Spleen (tissue), 11 donors: ENCODE results near the gene USP28. TPM values are rescaled to one million over a fixed set of nuclear protein-coding genes. Genes with fewer than 3 reads are reported as not detected.

Experiments
- DNase-seq: peaks from one replicate; pipeline ENCODE4 v3.0.0-alpha.2; 2020
- H3K27ac ChIP-seq, 8 donors: fragments of 200-600 bp; sonication (generic) in 7 of 8; 1 replicate in 4 of 8; 2 replicates in 4 of 8; pipeline versions ENCODE4 v1.5.0 to v1.8.0; 2016 to 2021; ENCODE audit warnings: inconsistent platforms in 4 of 8, mild to moderate bottlenecking in 4 of 8, moderate library complexity in 1 of 8
- H3K27me3 ChIP-seq, 7 donors: fragments of 200-600 bp; sonication (generic) in 6 of 7; replicated peaks in 1 of 7; 1 replicate in 4 of 7; 2 replicates in 3 of 7; pipeline versions ENCODE4 v1.5.0 to v1.8.0; 2016 to 2021; ENCODE audit warnings: inconsistent platforms in 3 of 7, mild to moderate bottlenecking in 1 of 7
- H3K36me3 ChIP-seq, 6 donors: fragments of 200-600 bp; sonication (generic) in 5 of 6; 1 replicate in 4 of 6; 2 replicates in 2 of 6; pipeline versions ENCODE4 v1.5.0 to v1.8.0; 2016 to 2021; ENCODE audit warnings: inconsistent platforms in 2 of 6
- H3K4me1 ChIP-seq, 6 donors: fragments of 200-600 bp; sonication (generic) in 5 of 6; 1 replicate in 3 of 6; 2 replicates in 3 of 6; pipeline versions ENCODE4 v1.5.0 to v1.8.0; 2016 to 2021; ENCODE audit warnings: inconsistent platforms in 3 of 6
- H3K4me3 ChIP-seq, 8 donors: fragments of 200-600 bp; sonication (generic) in 7 of 8; 1 replicate in 4 of 8; 2 replicates in 4 of 8; pipeline versions ENCODE4 v1.5.0 to v1.8.0; 2016 to 2021; ENCODE audit warnings: inconsistent platforms in 4 of 8, mild to moderate bottlenecking in 4 of 8, moderate library complexity in 2 of 8
- H3K9me3 ChIP-seq, 8 donors: fragments of 200-600 bp; sonication (generic) in 7 of 8; 1 replicate in 4 of 8; 2 replicates in 4 of 8; pipeline versions ENCODE4 v1.5.0 to v1.8.0; 2016 to 2021; ENCODE audit warnings: inconsistent platforms in 4 of 8
- CTCF ChIP-seq, 11 experiments: fragments of 200-600 bp in 7 of 11; fragments of 450-650 bp in 4 of 11; sonication (generic) in 4 of 11; IDR thresholded peaks in 8 of 11; conservative IDR thresholded peaks in 3 of 11; 1 replicate in 7 of 11; 2 replicates in 4 of 11; pipeline versions ENCODE4 v1.4.0 to v1.8.0; 2016 to 2021; ENCODE audit warnings: antibody characterized with exemption in 11 of 11, inconsistent platforms in 4 of 11, mild to moderate bottlenecking in 1 of 11
- POLR2A ChIP-seq, 3 donors: fragments of 450-650 bp; IDR thresholded peaks; one replicate each; pipeline ENCODE4 v1.5.1; 2017; ENCODE audit warnings: antibody characterized with exemption in 3 of 3, mild to moderate bottlenecking in 1 of 3
- POLR2AphosphoS5 ChIP-seq, 3 donors: sonication (generic); formaldehyde crosslinking; IDR thresholded peaks; one replicate each; pipeline ENCODE4 v1.5.1; 2017; ENCODE audit warnings: antibody characterized with exemption in 3 of 3
- WGBS, 5 donors: extraction: QIAGEN DNeasy Blood & Tissue Kit in 3 of 5; methylation state at CpG; one replicate each; pipeline versions ENCODE4 v1.1.5 to v1.1.7; 2013 to 2018; 5-methylcytosine and 5-hydroxymethylcytosine counted together
- intact Hi-C: fragments of 100-400 bp; cut with DNase I; formaldehyde crosslinking; loops from one replicate; pipeline ENCODE4 v1.15.0; 2023; ENCODE audit warnings: low total_unique reads
- polyA plus RNA-seq, 3 donors: library from polyadenylated mRNA; stranded (reverse); fragments of 200-250 nt; gene quantifications; one replicate each; pipeline ENCODE4 v1.2.1, GENCODE V29; 2013
- total RNA-seq, 7 donors: library from RNA; depleted of rRNA in 3 of 7; stranded (reverse); fragments of >200 nt in 3 of 7; fragmentation: NEBNext Ultra II Directional in 4 of 7; extraction: Animal tissue kit (Norgen Biotek cat#: 25700) in 4 of 7; gene quantifications; one replicate each; pipeline versions ENCODE4 v1.1.0 to v1.2.1, GENCODE V29; 2016 to 2021
- donor health status: healthy with polysubstance abuse.
- donor health status: DM: no; HTN: no; CAD: no; lungs with moderate emphysema.
- donor health status: DM: no; HTN: no; CAD: no.
- donor health status: Bipolar disorder and iron deficiency.
- donor health status: healthy.
- donor health status: DM: no; HTN: no; CAD: no.
- donor health status: DM: yes; HTN: yes; CAD: no.

USP28 gene
- total and polyA plus RNA-seq, 10 donors = 4.2 to 44.8 (median 27.6) TPM

DNA sequence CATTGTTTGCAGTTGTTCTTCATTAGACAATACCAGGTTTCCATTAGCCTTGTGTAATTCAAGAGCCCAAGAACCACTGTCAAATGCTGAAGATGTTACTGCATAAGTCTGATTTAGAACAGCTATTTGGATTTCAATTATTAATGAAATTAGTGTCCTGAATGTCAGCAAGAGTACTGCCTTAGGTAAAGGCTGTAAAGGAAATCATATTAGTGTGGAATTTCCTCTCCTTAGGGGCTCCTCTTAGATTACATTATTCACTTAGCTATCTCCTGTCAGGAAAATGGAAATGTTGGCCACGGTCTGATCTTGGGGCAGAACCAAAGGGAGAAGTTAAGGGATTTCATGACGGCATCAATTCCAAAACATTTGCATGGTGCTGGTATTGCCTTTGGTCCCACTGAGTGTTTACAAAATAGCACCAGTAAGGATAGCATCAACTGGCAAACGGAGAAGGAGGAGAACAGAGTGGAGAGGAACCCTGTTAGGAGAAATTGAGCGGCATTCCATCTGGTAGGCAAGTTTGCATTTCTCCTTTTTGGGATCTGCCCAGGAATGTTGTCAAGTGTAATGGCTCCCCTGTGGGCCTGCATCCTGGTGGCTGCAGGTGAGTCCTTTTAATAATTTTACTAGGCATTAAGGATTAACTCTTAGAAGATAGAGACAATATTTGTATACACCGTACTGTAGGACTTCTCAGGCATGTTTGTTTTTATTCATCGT, 29.2 kb upstream of the USP28 start, which contains the start of gene HTR3B:
HTR3B (plus strand) TSS at position 418 of the 723 bp plus-strand sequence; CDS start at position 556, 138 bp downstream.
- no peak within 1 kb of the TSS for H3K4me3 ChIP-seq
- H3K27me3 ChIP-seq = no peaks in the 10 kb centered on the region
- H3K36me3 ChIP-seq = no peaks in the 10 kb centered on the region
- intact Hi-C loops = no loop called here
- DNase-seq = no peak
- 72 to 80% (median 73%) methylated on average over 6 of the region's 6 CpGs for WGBS, 5 donors
- H3K4me1 ChIP-seq = no peaks in the 10 kb centered on the region
- no peak within 1 kb of the TSS for H3K27ac ChIP-seq
- no peaks in the 10 kb centered on the region for H3K9me3 ChIP-seq
- TF ChIP-seq POLR2A (IDR thresholded peaks at IDR 0.05) = no peak
- TF ChIP-seq CTCF (IDR thresholded peaks at IDR 0.05 in 8 of 11, conservative IDR thresholded peaks at IDR 0.05 in 3 of 11) = no peak
- no peak for TF ChIP-seq POLR2AphosphoS5 (IDR thresholded peaks at IDR 0.05)

DNA sequence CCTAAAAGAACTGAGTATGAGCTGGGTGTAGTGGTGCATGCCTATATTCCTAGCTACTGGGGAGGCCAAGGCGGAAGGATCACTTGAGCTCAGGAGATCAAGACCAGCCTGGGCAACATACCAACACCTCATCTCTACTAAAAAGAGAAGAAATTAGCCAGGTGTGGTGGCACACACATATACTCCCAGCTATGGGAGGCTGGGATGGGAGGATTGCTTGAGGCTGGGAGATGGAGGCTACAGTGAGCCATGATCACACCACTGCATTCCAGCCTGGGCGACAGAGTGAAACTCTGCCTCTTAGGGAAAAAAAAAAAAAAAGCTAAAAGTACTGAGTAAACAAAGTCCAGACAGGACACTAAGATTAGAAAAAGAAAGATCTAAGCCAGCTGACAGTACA, 25.8 kb upstream of the USP28 start:
- H3K36me3 ChIP-seq = no peaks in the 10 kb centered on the region
- intact Hi-C loops = no loop called here
- no peaks in the 10 kb centered on the region for H3K27me3 ChIP-seq
- H3K4me3 ChIP-seq = no peak overlapping the region
- no peak overlapping the region for H3K27ac ChIP-seq
- WGBS, 5 donors = 89 to 96% (median 91%) methylated on average over 2 of the region's 2 CpGs
- H3K4me1 ChIP-seq = peaks cover 0 to 5% (median 1%) of the 10 kb centered on the region in 6 donors
- no peaks in the 10 kb centered on the region for H3K9me3 ChIP-seq
- DNase-seq = no peak
- TF ChIP-seq POLR2AphosphoS5 (IDR thresholded peaks at IDR 0.05) (no peak), POLR2A (IDR thresholded peaks at IDR 0.05) (no peak)

DNA sequence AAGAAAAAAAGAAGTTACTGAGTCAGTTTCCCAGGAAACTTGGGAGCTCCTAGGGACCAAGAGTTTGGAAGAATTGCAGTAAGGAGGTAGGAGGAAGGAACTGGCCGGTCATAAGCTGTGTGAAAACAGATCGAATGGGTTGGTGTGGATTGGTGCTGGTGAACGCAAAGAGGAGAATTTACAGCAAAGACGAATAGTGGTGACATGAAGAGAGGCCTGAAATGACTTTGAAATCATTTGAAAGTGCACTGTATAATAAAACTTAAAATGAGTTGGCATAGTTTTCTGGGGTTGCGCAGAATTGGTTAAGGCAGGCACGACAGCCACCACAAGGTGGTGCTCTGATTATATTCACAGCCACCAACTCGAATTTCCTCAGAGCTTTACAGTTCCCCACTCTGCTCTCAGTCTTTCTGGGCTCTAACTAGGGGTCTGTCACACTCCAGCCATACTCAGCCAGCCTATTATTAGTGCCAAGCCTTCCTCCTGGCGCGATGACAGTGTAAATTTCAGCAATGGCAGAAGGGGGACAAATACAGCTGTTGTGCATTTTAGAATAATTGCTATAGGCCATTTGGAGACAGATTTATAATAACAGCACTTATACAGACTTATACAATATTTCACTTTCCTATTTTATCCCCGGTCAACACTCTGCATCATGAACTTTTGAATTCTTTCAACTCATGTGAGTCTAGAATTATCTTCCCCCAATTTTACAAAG, 20.9 kb upstream of the USP28 start:
- Histone ChIP-seq H3K4me1 (peaks cover 0 to 7% (median 1%) of the 10 kb centered on the region in 6 donors), H3K4me3 (no peak overlapping the region), H3K27ac (no peak overlapping the region), H3K9me3 (no peaks in the 10 kb centered on the region), H3K27me3 (no peaks in the 10 kb centered on the region), H3K36me3 (no peaks in the 10 kb centered on the region)
- no peak for DNase-seq
- WGBS, 5 donors = 22 to 31% (median 26%) methylated on average over 10 of the region's 10 CpGs
- peak; percentile 56 to 82 (median 72) for TF ChIP-seq CTCF (IDR thresholded peaks at IDR 0.05 in 8 of 11, conservative IDR thresholded peaks at IDR 0.05 in 3 of 11)
- no peak for TF ChIP-seq POLR2AphosphoS5 (IDR thresholded peaks at IDR 0.05)
- intact Hi-C loops = loop anchor here (5.0 kb wide), 1 partner anchor 366 kb away; no protein-coding TSS in a partner anchor

DNA sequence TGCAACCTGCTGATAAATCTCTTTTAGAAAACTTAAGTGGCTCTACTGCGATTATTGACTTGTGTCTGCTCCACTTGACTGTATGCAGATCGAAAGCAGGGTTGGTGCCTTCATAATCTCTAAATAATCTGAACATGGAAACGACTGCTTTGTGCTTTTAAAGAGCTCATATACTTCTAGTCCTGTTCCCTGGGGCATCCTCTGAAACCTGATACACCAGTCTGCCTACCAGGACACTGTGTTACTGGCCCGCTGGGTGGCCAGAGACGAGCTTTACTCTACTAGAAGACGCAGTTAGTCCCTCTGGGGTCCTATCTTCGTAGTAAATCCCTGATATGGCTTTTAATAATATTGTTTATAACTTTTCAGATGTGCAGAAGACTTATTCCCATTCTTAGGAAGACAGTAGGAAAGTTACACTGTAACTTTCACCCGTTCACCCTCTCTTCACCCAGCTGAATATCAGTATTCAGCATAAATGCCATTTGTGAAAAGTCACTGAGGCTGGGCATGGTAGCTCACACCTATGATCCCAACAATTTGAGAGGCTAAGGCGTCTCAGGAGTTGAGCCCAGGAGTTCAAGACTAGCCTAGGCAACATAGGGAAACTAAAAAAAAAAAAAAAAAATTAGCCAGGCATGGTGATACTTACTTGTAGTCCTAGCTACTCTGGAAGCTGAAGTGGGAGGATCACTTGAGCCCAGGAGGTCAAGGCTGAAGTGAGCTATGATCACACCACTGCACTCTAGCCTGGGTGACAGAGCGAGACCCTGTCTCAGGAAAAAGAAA, 20.2 kb upstream of the USP28 start:
- intact Hi-C loops = loop anchor here (5.0 kb wide), 1 partner anchor 367 kb away; no protein-coding TSS in a partner anchor
- H3K27me3 ChIP-seq = no peaks in the 10 kb centered on the region
- no peak overlapping the region for H3K27ac ChIP-seq
- peaks cover 0 to 7% (median 1%) of the 10 kb centered on the region in 6 donors for H3K4me1 ChIP-seq
- 71 to 83% (median 81%) methylated on average over 10 of the region's 10 CpGs for WGBS, 5 donors
- H3K9me3 ChIP-seq = no peaks in the 10 kb centered on the region
- no peak overlapping the region for H3K4me3 ChIP-seq
- H3K36me3 ChIP-seq = no peaks in the 10 kb centered on the region
- TF ChIP-seq CTCF (IDR thresholded peaks at IDR 0.05 in 8 of 11, conservative IDR thresholded peaks at IDR 0.05 in 3 of 11) = no peak
- no peak for DNase-seq
